Mucosa of gallbladder (tissue), 1 donor: ENCODE measurements around the gene TTLL8. TPM values are rescaled to one million over a fixed set of nuclear protein-coding genes. Genes with fewer than 3 reads are reported as not detected.
"Not testable (repeated sequence)": the region's sequence is repeated elsewhere in the genome, so short reads cannot be mapped to it uniquely, and the experiment has no call there.

Experiments used
- DNase-seq: peaks from one replicate; pipeline ENCODE4 v3.0.0-alpha.2; 2020; ENCODE audit warnings: low spot score
- total RNA-seq: library from RNA; stranded (reverse); gene quantifications from one replicate; pipeline ENCODE4 v1.2.1, GENCODE V29; 2021
- donor health status: DM: no; HTN: no; CAD: no.

Gene TTLL8
- total RNA-seq, 1 donor from 2014 or later = not detected

- DNase-seq = no peak
Observed at GRCh38 chr22:49986325-49986724, 71.8 kb downstream of the TTLL8 start.

- DNase-seq = no peak
Observed at GRCh38 chr22:49983148-49984042, 74.7 kb downstream of the TTLL8 start.

- DNase-seq = not testable (repeated sequence)
Observed at GRCh38 chr22:49981799-49982198, 76.3 kb downstream of the TTLL8 start.

GRCh38 chr22:49979587-49980264, 78.4 kb downstream of the TTLL8 start:
- DNase-seq = no peak

GRCh38 chr22:49977578-49977977, 80.5 kb downstream of the TTLL8 start:
- DNase-seq = no peak

- no peak for DNase-seq
Observed at GRCh38 chr22:49976439-49977175, 81.5 kb downstream of the TTLL8 start.

GRCh38 chr22:49975543-49976389, 82.3 kb downstream of the TTLL8 start:
- no peak for DNase-seq

- DNase-seq = no peak
Observed at GRCh38 chr22:49973018-49973961, 84.8 kb downstream of the TTLL8 start.

GRCh38 chr22:49972163-49973017, 85.7 kb downstream of the TTLL8 start:
- no peak for DNase-seq

- DNase-seq = peak; percentile 77
Observed at GRCh38 chr22:49971232-49972162, 86.6 kb downstream of the TTLL8 start.

GRCh38 chr22:49970528-49971231, 87.4 kb downstream of the TTLL8 start:
- peak; percentile 94 for DNase-seq

- DNase-seq = no peak
Observed at GRCh38 chr22:49969751-49970527, 88.2 kb downstream of the TTLL8 start.

GRCh38 chr22:49968831-49969661, 89.1 kb downstream of the TTLL8 start:
- no peak for DNase-seq
